GM12891 (cell line): ENCODE measurements around the gene MRPL53.

Source experiments
- PAX5 ChIP-seq: IDR thresholded peaks from 2 replicates; pipeline ENCODE4 v1.6.1; 2011; ENCODE audit warnings: low read length, moderate library complexity, mild to moderate bottlenecking; ENCODE audit not compliant: insufficient read depth, severe bottlenecking
- POLR2A ChIP-seq: IDR thresholded peaks from 2 replicates; pipeline ENCODE4 v1.6.1; 2011; ENCODE audit warnings: low read depth, low read length, control low read depth
- POLR2AphosphoS5 ChIP-seq: IDR thresholded peaks from 2 replicates; pipeline ENCODE4 v1.6.1; 2011; ENCODE audit warnings: low read depth, low read length, control low read depth
- POU2F2 ChIP-seq: IDR thresholded peaks from 2 replicates; pipeline ENCODE4 v1.6.1; 2011; ENCODE audit warnings: low read depth, mild to moderate bottlenecking, control low read depth, low read length, moderate library complexity
- SPI1 ChIP-seq: IDR thresholded peaks from 2 replicates; pipeline ENCODE4 v1.6.1; 2011; ENCODE audit warnings: low read depth, low read length, control low read depth
- TAF1 ChIP-seq: IDR thresholded peaks from 2 replicates; pipeline ENCODE4 v1.6.1; 2011; ENCODE audit warnings: low read depth, low read length, control low read depth

- TF ChIP-seq POLR2A (no peak), SPI1 (no peak), TAF1 (no peak), POLR2AphosphoS5 (no peak), PAX5 (no peak), POU2F2 (no peak)
Measured at GRCh38 chr2:74488643-74489481, 16.4 kb upstream of the MRPL53 start.
